Measurements from ENCODE around the gene PPP2R2B. TPM values are rescaled to one million over a fixed set of nuclear protein-coding genes. Genes with fewer than 3 reads are reported as not detected.

Gene PPP2R2B
- total RNA-seq, 1 donor from 2014 or later: 0.35 TPM

DNA sequence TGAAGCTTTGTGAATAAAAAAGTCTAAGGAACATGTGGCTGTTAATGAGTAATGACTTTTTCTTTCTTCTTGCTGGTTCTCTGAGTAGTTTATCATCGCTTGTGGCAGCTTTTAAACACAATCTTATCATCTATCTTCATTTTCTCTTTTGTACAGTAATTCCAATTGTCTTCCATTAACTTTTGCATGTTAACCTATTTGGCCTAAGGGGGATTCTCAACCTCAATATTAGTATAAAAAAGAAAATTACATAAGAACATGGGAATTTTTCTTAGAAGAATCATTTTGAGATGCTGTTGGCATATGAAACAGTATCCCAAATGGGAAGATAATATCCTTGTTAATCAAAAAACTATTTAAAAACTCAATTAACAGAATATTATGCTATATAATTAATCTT is 182.9 kb downstream of the PPP2R2B start:
- Mint-ChIP-seq H3K27me3 (ENCODE audit: low read depth) (no peaks in the 10 kb centered on the region), H3K9me3 (ENCODE audit: low read depth) (no peaks in the 10 kb centered on the region), H3K27ac (ENCODE audit: unreplicated experiment) (no peak overlapping the region), H3K36me3 (ENCODE audit: low read depth) (no peaks in the 10 kb centered on the region), H3K4me3 (ENCODE audit: unreplicated experiment) (no peak overlapping the region), H3K4me1 (ENCODE audit: low read depth) (no peaks in the 10 kb centered on the region)
- no peak for DNase-seq (ENCODE audit: low spot score)
- TF ChIP-seq, protein P1, sequence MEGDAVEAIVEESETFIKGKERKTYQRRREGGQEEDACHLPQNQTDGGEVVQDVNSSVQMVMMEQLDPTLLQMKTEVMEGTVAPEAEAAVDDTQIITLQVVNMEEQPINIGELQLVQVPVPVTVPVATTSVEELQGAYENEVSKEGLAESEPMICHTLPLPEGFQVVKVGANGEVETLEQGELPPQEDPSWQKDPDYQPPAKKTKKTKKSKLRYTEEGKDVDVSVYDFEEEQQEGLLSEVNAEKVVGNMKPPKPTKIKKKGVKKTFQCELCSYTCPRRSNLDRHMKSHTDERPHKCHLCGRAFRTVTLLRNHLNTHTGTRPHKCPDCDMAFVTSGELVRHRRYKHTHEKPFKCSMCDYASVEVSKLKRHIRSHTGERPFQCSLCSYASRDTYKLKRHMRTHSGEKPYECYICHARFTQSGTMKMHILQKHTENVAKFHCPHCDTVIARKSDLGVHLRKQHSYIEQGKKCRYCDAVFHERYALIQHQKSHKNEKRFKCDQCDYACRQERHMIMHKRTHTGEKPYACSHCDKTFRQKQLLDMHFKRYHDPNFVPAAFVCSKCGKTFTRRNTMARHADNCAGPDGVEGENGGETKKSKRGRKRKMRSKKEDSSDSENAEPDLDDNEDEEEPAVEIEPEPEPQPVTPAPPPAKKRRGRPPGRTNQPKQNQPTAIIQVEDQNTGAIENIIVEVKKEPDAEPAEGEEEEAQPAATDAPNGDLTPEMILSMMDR (IDR thresholded peaks at IDR 0.05): no peak

DNA sequence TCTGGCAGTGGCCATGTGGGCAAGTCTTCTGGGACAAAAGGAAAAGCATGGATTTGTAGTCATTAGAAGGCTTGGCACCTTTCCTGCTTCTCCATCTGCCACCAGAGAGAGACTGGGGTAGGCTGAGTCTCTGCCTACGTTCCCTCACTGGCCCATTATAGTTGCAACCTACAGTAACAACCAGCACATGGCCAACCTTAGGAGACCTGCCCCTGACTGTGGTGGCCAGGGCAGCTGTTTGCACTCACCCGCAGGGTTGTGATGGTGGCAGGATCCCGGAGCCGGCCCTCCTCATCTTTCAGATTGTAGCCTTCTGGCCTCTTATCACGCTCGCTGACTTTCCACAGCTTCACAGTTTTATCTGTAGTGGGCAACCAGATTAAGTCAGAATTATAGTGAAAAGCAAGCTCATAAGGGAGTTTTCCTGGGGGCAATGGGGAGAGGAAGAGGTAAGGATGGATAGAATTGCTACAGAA is 187.6 kb downstream of the PPP2R2B start:
- H3K9me3 Mint-ChIP-seq (ENCODE audit: low read depth): no peaks in the 10 kb centered on the region
- H3K36me3 Mint-ChIP-seq (ENCODE audit: low read depth): no peaks in the 10 kb centered on the region
- no peak for DNase-seq (ENCODE audit: low spot score)
- peaks cover 4% of the 10 kb centered on the region for H3K27me3 Mint-ChIP-seq (ENCODE audit: low read depth)
- no peaks in the 10 kb centered on the region for H3K4me1 Mint-ChIP-seq (ENCODE audit: low read depth)
- no peak overlapping the region for H3K27ac Mint-ChIP-seq (ENCODE audit: unreplicated experiment)
- H3K4me3 Mint-ChIP-seq (ENCODE audit: unreplicated experiment): no peak overlapping the region
- TF ChIP-seq, protein P1 (IDR thresholded peaks at IDR 0.05): no peak

DNA sequence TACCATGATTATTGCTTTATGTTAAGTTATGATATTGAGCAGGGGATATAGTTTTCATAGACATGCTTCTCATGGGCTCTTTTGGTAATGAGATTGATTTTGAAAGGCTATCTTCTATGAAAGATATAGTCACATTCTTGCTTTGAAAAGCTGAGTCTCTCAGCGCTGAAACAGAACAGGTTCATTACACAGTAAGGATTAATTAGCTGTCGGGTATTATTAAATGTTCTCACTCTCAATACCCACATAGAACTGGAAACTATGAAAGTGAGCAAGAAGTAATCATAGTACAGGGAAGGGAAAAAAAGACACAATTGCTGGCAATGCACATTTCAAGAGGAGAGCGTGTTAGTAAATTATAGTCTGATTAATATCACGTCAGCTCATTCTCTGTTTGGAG is 190.9 kb downstream of the PPP2R2B start:
- H3K36me3 Mint-ChIP-seq (ENCODE audit: low read depth): no peaks in the 10 kb centered on the region
- no peaks in the 10 kb centered on the region for H3K4me1 Mint-ChIP-seq (ENCODE audit: low read depth)
- no peak for DNase-seq (ENCODE audit: low spot score)
- no peak overlapping the region for H3K27ac Mint-ChIP-seq (ENCODE audit: unreplicated experiment)
- peaks cover 8% of the 10 kb centered on the region for H3K27me3 Mint-ChIP-seq (ENCODE audit: low read depth)
- TF ChIP-seq, protein P1 (IDR thresholded peaks at IDR 0.05): no peak
- no peak overlapping the region for H3K4me3 Mint-ChIP-seq (ENCODE audit: unreplicated experiment)
- no peaks in the 10 kb centered on the region for H3K9me3 Mint-ChIP-seq (ENCODE audit: low read depth)

DNA sequence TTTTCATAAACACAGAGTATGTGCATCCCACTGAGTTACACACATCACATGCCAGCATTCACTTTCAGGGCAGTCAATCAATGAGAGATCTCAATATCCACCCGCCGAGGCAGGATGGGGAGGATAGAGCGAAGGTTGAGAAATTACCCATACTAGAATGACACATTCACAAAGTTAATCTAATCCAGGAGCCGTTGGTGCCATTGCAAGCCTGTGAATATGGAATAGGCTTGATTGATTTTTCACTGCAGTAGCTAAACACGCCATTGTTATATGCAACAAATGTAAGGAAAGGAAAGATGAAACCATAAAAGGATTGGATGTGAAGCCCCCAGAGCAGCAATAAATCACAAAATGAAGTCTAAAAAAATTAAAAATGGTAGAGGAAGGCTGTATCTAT is 194.7 kb downstream of the PPP2R2B start:
- Mint-ChIP-seq H3K9me3 (ENCODE audit: low read depth) (no peaks in the 10 kb centered on the region), H3K36me3 (ENCODE audit: low read depth) (no peaks in the 10 kb centered on the region), H3K27ac (ENCODE audit: unreplicated experiment) (no peak overlapping the region), H3K4me1 (ENCODE audit: low read depth) (no peaks in the 10 kb centered on the region), H3K4me3 (ENCODE audit: unreplicated experiment) (no peak overlapping the region), H3K27me3 (ENCODE audit: low read depth) (peaks cover 12% of the 10 kb centered on the region)
- TF ChIP-seq, protein P1 (IDR thresholded peaks at IDR 0.05): no peak
- no peak for DNase-seq (ENCODE audit: low spot score)

DNA sequence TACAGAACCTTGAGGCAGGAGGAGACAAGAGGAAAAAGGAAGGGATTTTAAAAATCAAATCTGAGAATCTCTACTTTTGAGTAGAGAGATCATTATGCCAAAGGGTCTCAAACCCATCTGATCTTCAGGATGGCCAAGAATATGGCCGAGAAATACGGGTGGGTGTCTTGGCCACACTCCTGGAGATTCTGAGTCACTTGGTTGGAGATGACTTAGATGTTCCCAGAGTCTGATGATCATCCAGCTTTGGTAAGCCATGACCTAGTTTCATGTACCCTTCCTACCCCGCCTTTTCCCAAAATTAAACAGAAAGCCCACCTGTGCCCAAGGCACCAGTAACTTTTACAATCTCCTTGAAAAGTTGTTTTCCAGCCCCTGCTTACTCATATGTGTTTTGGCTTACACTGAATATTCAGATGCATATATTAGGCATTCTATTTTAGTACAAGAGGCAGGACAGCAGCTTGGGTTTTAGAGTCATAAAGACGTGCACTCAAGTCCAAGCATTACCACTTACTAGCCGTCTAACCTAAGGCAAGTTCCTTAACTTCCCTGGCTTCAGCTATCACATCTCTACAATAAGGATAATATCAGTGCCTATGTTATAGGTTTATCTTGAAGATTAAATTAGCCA is 195.5 kb downstream of the PPP2R2B start:
- TF ChIP-seq, protein P1 (IDR thresholded peaks at IDR 0.05): no peak

More for the DNA sequence above, 195.5 kb downstream of the PPP2R2B start:
- DNase-seq (ENCODE audit: low spot score): no peak
- Mint-ChIP-seq H3K9me3 (ENCODE audit: low read depth) (no peaks in the 10 kb centered on the region), H3K36me3 (ENCODE audit: low read depth) (no peaks in the 10 kb centered on the region), H3K27ac (ENCODE audit: unreplicated experiment) (no peak overlapping the region), H3K4me1 (ENCODE audit: low read depth) (no peaks in the 10 kb centered on the region), H3K27me3 (ENCODE audit: low read depth) (peaks cover 12% of the 10 kb centered on the region), H3K4me3 (ENCODE audit: unreplicated experiment) (no peak overlapping the region)
